HepG2 (cell line): ENCODE measurements around the gene LRPPRC. TPM values are rescaled to one million over a fixed set of nuclear protein-coding genes. Genes with fewer than 3 reads are reported as not detected.
A peak's percentile ranks its signal among the peaks of the same experiment; 100 is the strongest.

Experiments
- CAMTA2 ChIP-seq: sonication (generic); formaldehyde crosslinking; IDR thresholded peaks from 2 replicates; pipeline ENCODE4 v1.4.0; 2020; ENCODE audit warnings: mild to moderate bottlenecking, missing genetic modification reagents, borderline replicate concordance
- FOXP1 ChIP-seq, 2 experiments: fragments of 450-650 bp in 1 of 2; IDR thresholded peaks; 2 replicates each; pipeline ENCODE4 v1.6.1; 2017 to 2018; ENCODE audit warnings: antibody characterized with exemption in 1 of 2
- HMGXB3 ChIP-seq: sonication (generic); formaldehyde crosslinking; IDR thresholded peaks from 2 replicates; pipeline ENCODE4 v1.4.0; 2020; ENCODE audit warnings: missing genetic modification reagents, borderline replicate concordance
- JUN ChIP-seq: sonication (generic); formaldehyde crosslinking; IDR thresholded peaks from 2 replicates; pipeline ENCODE4 v1.4.0; 2020; ENCODE audit warnings: mild to moderate bottlenecking, missing genetic modification reagents
- RARG ChIP-seq: sonication (generic); formaldehyde crosslinking; IDR thresholded peaks from 2 replicates; pipeline ENCODE4 v1.4.0; 2020; ENCODE audit warnings: low read depth, mild to moderate bottlenecking, missing genetic modification reagents
- TP53 ChIP-seq: sonication (generic); formaldehyde crosslinking; conservative IDR thresholded peaks from 2 replicates; pipeline ENCODE4 v1.4.0; 2020; ENCODE audit warnings: missing genetic modification reagents
- ZBTB8A ChIP-seq: sonication (generic); formaldehyde crosslinking; IDR thresholded peaks from 2 replicates; pipeline ENCODE4 v1.4.0; 2020; ENCODE audit warnings: mild to moderate bottlenecking, low read depth, missing genetic modification reagents, borderline replicate concordance
- ZNF280B ChIP-seq: sonication (generic); formaldehyde crosslinking; IDR thresholded peaks from 2 replicates; pipeline ENCODE4 v1.5.0; 2020; ENCODE audit warnings: missing genetic modification reagents, mild to moderate bottlenecking, borderline replicate concordance
- ZNF512B ChIP-seq: sonication (generic); formaldehyde crosslinking; IDR thresholded peaks from 2 replicates; pipeline ENCODE4 v1.5.1; 2020; ENCODE audit warnings: missing genetic modification reagents, mild to moderate bottlenecking, borderline replicate concordance
- ZNF552 ChIP-seq: sonication (generic); formaldehyde crosslinking; IDR thresholded peaks from 2 replicates; pipeline ENCODE4 v1.9.0; 2022; ENCODE audit warnings: missing genetic modification reagents, mild to moderate bottlenecking, borderline replicate concordance
- ZNF558 ChIP-seq: sonication (generic); formaldehyde crosslinking; IDR thresholded peaks from 2 replicates; pipeline ENCODE4 v1.9.0; 2022; ENCODE audit warnings: mild to moderate bottlenecking, missing genetic modification reagents, borderline replicate concordance
- ZNF607 ChIP-seq: sonication (generic); formaldehyde crosslinking; IDR thresholded peaks from 2 replicates; pipeline ENCODE4 v1.5.1; 2020; ENCODE audit warnings: missing genetic modification reagents, mild to moderate bottlenecking, borderline replicate concordance
- polyA plus RNA-seq, 8 experiments: library from polyadenylated mRNA; depleted of rRNA in 3 of 8; stranded (reverse) in 7 of 8; unstranded in 1 of 8; fragments of >200 nt; fragmentation: Illumina TruSeq in 4 of 8; extraction: Trizol in 4 of 8; gene quantifications; 2 replicates each; pipeline versions ENCODE4 v1.2.1 to v1.2.3, GENCODE V29; 2011 to 2016; ENCODE audit warnings: low read depth in 4 of 8, missing spikeins in 1 of 8, mixed read lengths in 1 of 8; ENCODE audit not compliant: insufficient read depth in 1 of 8
- total RNA-seq, 5 experiments: library from RNA; depleted of rRNA; stranded (reverse); fragments of >200 nt; fragmentation: Illumina TruSeq; extraction: Trizol; gene quantifications; 2 replicates each; pipeline ENCODE4 v1.2.3, GENCODE V29; 2016; ENCODE audit warnings: low read depth in 1 of 5

Gene LRPPRC
- total and polyA plus RNA-seq, 2 of the 13 experiments (the other 11 are each of a cell fraction or from before 2014, with no cell fraction given) = 117 to 167 TPM

GRCh38 chr2:43995733-43996533, at the start of gene LRPPRC (continued):
- TF ChIP-seq ZNF607 = peak; percentile 91
- TF ChIP-seq ZBTB8A = no peak
- no peak for TF ChIP-seq HMGXB3 (CRISPR knock-in tag)
- no peak for TF ChIP-seq TP53 (CRISPR knock-in tag)
- no peak for TF ChIP-seq JUN (CRISPR knock-in tag)
- no peak for TF ChIP-seq ZNF558
- peak; percentile 96; the same call in 1 of the 2 replicates for TF ChIP-seq RARG
- no peak for TF ChIP-seq FOXP1 (IDR thresholded peaks at IDR 0.05)
- no peak for TF ChIP-seq FOXP1 (CRISPR knock-in tag; IDR thresholded peaks at IDR 0.05)
- TF ChIP-seq ZNF552 (CRISPR knock-in tag) = 0 out of 2 replicates have a peak, but pooled peaks have one; percentile 65
- TF ChIP-seq CAMTA2 (CRISPR knock-in tag) = no peak
- no peak; the same call in 1 of the 2 replicates for TF ChIP-seq ZNF280B
- TF ChIP-seq ZNF512B (CRISPR knock-in tag) = no peak; the same call in 1 of the 2 replicates
